Measurements from ENCODE around the gene AP5Z1.
"Not testable (repeated sequence)": the region's sequence is repeated elsewhere in the genome, so short reads cannot be mapped to it uniquely, and the experiment has no call there.

AP5Z1 gene

DNA sequence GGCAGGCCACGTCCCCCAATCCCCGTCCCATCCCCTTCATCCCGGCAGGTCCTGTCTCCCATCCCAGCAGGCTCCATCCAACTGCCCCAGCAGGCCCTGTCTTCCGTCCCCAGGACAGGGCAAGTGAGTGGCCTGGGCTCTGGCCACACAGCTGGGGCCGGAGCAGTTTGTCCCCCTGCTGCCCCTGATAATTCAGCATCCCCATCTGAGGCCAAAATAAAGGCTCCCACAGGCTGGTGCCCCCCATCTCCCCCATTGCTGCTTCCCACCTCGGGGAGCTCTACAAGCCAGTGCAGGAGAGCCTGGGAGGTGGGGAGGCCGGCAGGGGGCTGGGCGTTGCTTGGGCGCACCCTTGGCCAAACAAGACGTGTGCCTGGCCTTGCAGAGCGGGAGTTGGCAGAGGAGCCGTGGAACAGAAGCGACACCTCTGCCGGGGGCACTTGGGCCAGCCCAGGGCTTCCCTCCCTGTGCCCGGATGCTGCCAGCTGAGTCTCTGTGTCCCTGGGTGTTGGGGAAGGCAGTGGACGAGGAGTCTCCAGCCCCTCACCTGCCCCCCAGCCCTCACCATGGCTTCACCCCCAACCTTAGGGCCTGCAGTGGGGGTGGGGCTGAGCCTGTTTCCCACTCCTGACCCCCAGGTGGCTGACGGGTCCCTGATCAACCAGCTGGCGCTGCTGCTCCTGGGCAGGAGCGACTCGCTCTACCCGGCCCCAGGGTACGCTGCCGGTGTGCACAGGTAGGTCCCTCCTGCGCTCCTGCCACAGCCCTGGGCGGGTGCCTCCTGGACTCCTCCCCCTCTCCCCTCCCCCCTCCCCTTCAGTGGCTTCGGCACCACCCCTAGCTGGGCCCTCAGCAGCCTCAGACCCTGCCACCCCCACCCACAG, 14.0 kb downstream of the AP5Z1 start:
- no peak for TF ChIP-seq ZFX (IDR thresholded peaks at IDR 0.05; ENCODE audit: borderline replicate concordance)
- TF ChIP-seq, protein P1, sequence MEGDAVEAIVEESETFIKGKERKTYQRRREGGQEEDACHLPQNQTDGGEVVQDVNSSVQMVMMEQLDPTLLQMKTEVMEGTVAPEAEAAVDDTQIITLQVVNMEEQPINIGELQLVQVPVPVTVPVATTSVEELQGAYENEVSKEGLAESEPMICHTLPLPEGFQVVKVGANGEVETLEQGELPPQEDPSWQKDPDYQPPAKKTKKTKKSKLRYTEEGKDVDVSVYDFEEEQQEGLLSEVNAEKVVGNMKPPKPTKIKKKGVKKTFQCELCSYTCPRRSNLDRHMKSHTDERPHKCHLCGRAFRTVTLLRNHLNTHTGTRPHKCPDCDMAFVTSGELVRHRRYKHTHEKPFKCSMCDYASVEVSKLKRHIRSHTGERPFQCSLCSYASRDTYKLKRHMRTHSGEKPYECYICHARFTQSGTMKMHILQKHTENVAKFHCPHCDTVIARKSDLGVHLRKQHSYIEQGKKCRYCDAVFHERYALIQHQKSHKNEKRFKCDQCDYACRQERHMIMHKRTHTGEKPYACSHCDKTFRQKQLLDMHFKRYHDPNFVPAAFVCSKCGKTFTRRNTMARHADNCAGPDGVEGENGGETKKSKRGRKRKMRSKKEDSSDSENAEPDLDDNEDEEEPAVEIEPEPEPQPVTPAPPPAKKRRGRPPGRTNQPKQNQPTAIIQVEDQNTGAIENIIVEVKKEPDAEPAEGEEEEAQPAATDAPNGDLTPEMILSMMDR (IDR thresholded peaks at IDR 0.05) = no peak
- no peak overlapping the region for H3K27ac ChIP-seq

DNA sequence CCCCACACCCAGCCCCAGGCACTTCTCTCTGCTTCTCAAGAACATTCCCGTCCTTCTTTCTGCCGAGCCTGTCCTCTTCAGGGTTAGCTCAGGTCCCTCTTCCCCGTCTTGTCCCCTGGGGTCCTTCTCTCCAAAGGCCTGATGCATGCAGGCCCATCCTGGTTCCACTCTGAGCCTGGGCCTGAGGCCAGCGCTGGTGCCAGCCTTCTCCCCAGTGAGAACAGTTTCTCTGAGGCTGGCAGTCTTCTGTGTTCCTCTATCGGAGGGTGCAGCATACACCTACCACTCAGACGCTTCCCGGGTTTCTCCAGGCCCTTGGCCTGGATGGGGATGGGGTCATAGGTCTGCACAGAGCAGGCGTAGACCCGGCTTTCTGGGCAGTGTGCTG, 14.6 kb downstream of the AP5Z1 start:
- TF ChIP-seq ZFX (IDR thresholded peaks at IDR 0.05; ENCODE audit: borderline replicate concordance) = no peak
- TF ChIP-seq, protein P1 (IDR thresholded peaks at IDR 0.05) = no peak

DNA sequence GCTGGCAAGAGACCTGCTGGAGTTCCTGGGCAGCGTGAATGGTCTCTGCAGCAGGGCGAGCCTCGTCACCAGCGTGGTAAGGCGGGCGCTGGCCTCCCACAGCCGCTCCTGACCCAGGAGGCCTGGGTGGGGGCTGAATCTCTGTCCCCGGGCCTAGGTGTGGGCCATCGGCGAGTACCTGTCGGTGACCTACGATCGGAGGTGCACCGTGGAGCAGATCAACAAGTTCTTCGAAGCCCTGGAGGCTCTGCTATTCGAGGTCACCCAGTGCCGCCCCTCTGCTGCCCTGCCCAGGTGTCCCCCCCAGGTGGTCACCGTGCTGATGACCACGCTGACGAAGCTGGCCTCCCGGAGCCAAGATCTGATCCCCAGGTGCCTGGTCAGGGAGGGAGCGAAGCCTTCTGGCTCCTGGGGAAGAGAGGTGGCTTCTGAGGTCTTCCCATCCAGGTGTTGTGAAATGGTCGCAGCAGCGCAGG, 15.1 kb downstream of the AP5Z1 start:
- no peak overlapping the region for H3K27ac ChIP-seq
- TF ChIP-seq, protein P1 (IDR thresholded peaks at IDR 0.05) = no peak

More for the DNA sequence above, 14.6 kb downstream of the AP5Z1 start:
- H3K27ac ChIP-seq = no peak overlapping the region

DNA sequence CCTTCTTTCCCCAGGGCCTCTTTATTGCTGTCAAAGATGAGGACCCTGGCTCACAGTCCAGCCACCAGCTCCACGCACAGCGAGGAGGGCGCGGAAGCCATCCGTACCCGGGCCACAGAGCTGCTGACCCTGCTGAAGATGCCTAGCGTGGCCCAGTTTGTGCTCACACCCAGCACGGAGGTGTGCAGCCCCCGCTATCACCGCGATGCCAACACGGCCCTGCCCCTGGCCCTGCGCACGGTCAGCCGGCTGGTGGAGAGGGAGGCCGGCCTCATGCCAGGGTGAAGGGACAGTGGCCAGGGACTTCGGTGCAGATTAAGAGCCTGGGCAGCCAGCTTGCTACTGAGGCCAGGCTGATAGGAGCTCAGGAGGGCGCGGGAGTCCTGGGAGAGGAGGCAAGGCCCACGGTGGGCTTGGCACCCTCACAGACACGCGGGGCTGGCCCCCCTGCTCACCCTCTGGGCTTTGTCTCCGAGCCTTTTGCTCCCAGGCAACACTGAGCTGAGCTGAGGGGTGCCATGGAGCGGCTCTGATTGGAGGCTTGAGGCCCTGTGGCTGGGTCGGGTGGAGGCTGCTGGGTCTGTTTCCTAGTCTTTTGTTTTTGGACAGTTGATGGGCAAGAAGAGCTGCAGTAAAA, 15.8 kb downstream of the AP5Z1 start:
- no peak overlapping the region for H3K27ac ChIP-seq

DNA sequence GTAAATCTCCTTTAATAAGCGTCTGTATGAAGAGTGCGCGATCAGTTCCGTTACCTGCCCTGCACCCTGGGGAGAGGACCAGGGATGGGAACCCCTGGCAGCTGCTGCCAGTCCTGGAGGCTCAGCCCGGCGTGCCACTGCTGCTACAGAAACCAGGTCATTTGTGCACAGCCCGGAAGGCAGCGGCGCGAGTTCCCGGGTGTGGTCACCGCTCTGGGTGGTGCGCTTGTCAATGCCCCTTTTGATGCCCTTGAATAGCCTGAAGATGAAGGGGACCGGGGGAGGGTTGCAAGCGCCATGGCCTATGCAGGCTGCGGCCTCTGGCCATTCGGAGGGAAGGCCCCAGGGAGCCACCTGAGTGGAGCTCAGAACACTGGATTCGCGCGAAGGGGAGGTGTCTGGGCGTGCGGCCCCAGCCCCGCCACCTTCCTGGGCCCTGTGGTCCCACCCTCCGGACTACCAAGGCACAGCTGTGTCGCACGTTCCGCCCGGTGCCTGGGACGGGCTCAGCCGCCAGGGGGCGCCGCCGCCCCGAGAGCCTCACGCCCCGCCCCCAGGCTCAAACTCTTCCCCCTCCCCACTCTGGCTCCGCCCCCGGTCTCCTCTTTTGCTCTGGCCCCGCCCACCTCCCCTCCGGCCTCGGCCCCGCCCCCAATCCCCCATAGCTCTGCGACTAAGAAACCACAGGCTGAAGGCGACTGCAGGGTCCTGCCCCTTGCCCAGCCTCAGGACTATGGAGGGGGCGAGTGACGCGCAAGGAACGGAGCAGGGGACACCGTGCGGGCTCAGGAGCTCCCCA, 16.5 kb downstream of the AP5Z1 start:
- H3K27ac ChIP-seq = peak overlapping the region; percentile 53
- TF ChIP-seq, protein P1 (IDR thresholded peaks at IDR 0.05) = peak; percentile 99
- TF ChIP-seq ZFX (IDR thresholded peaks at IDR 0.05; ENCODE audit: borderline replicate concordance) = no peak

More for the DNA sequence above, 15.8 kb downstream of the AP5Z1 start:
- TF ChIP-seq, protein P1 (IDR thresholded peaks at IDR 0.05) = no peak
- TF ChIP-seq ZFX (IDR thresholded peaks at IDR 0.05; ENCODE audit: borderline replicate concordance) = no peak

DNA sequence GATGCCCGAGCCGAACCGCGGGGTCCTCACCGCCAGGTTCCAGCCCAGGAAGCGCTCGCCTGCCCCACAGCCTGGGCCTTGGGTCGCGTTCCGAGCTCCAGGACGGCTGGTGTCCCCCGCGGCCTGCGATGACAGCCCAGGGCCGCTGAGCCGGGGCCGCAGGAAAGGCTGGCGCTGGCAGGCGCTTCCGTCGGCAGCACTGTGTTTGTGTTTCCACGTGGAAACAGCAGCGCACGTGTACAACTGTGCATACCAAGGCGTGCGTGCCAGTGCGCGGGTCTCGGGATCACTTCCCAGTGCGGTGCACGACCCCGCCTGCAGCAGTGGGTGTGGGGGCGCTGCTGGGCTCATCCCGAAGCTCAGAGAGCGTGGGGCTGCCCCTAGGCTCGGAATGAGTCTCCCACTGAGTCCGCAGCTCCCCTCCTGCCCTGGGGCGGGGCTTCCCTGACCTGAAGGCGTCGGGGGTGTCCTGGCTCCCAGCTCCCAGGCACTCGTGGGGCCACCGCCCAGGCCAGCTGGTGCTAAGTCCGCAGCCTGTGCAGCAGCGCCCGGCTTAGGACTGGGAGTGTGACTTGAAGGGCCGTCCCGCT, 17.2 kb downstream of the AP5Z1 start:
- TF ChIP-seq, protein P1 (IDR thresholded peaks at IDR 0.05) = no peak
- no peak for TF ChIP-seq ZFX (IDR thresholded peaks at IDR 0.05; ENCODE audit: borderline replicate concordance)
- H3K27ac ChIP-seq = peak overlapping the region; percentile 53

DNA sequence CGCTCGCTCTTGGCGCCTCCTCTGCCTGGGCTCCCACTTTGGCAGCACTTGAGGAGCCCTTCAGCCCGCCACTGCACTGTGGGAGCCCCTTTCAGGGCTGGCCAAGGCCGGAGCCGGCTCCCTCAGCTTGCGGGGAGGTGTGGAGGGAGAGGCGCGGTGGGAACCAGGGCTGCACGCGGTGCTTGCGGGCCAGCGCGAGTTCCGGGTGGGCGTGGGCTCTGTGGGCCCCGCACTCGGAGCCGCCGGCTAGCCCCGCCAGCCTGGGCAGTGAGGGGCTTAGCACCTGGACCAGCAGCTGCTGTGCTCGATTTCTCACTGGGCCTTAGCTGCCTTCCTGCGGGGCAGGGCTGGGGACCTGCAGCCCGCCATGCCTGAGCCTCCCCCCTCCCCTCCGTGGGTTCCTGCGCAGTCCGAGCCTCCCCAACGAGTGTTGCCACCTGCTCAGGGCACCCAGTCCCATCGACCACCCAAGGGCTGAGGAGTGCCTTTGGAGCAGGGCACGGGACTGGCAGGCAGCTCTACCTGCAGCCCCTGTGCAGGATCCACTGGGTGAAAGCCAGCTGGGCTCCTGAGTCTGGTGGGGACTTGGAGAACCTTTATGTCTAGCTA, 18.1 kb downstream of the AP5Z1 start:
- not testable (repeated sequence) for H3K27ac ChIP-seq

DNA sequence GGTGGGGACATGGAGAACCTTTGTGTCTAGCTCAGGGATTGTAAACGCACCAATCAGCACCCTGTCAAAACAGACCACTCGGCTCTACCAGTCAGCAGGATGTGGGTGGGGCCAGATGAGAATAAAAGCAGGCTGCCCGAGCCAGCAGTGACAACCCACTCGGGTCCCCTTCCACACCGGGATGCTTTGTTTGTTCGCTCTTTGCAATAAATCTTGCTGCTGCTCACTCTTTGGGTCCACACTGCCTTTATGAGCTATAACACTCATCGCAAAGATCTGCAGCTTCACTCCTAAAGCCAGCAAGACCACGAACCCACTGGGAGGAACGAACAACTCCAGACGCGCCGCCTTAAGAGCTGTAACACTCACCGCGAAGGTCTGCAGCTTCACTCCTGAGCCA, 18.7 kb downstream of the AP5Z1 start:
- H3K27ac ChIP-seq = not testable (repeated sequence)
